HUES6 (cell line): ENCODE data around the gene LEPR.

ENCODE experiments used
- H3K27ac ChIP-seq: 2 replicates; pipeline ENCODE4 v1.7.0; 2013; ENCODE audit warnings: low read depth, mild to moderate bottlenecking, low read length, inconsistent platforms
- H3K27me3 ChIP-seq: 2 replicates; pipeline ENCODE4 v1.6.1; 2013; ENCODE audit warnings: low read length; ENCODE audit not compliant: control insufficient read depth, insufficient read depth
- H3K36me3 ChIP-seq: 2 replicates; pipeline ENCODE4 v1.6.1; 2013; ENCODE audit warnings: low read length; ENCODE audit not compliant: control insufficient read depth, insufficient read depth
- H3K4me1 ChIP-seq: 2 replicates; pipeline ENCODE4 v1.6.1; 2013; ENCODE audit warnings: low read length; ENCODE audit not compliant: control insufficient read depth, insufficient read depth
- H3K4me3 ChIP-seq: 2 replicates; pipeline ENCODE4 v1.5.1; 2013; ENCODE audit warnings: low read depth, low read length
- H3K9ac ChIP-seq: one replicate; pipeline ENCODE4 v1.6.1; 2013; ENCODE audit warnings: mild to moderate bottlenecking, low read length
- H3K9me3 ChIP-seq: 2 replicates; pipeline ENCODE4 v1.6.1; 2013; ENCODE audit warnings: low read depth, low read length; ENCODE audit not compliant: control insufficient read depth, insufficient read depth

The LEPR gene

GRCh38 chr1:65393347-65393746 lies 27.1 kb upstream of the LEPR start:
- Histone ChIP-seq H3K4me3 (no peak overlapping the region), H3K36me3 (no peaks in the 10 kb centered on the region), H3K4me1 (peaks cover 24% of the 10 kb centered on the region), H3K27ac (no peak overlapping the region), H3K9ac (no peak overlapping the region), H3K27me3 (no peaks in the 10 kb centered on the region), H3K9me3 (no peaks in the 10 kb centered on the region)

- Histone ChIP-seq H3K9me3 (no peaks in the 10 kb centered on the region), H3K36me3 (no peaks in the 10 kb centered on the region), H3K4me3 (no peak overlapping the region), H3K4me1 (peaks cover 22% of the 10 kb centered on the region), H3K27ac (no peak overlapping the region), H3K27me3 (no peaks in the 10 kb centered on the region), H3K9ac (no peak overlapping the region)
Observed at GRCh38 chr1:65393928-65394327, 26.5 kb upstream of the LEPR start.

GRCh38 chr1:65395887-65396612 lies 24.4 kb upstream of the LEPR start:
- H3K4me1 ChIP-seq = peaks cover 10% of the 10 kb centered on the region
- no peak overlapping the region for H3K4me3 ChIP-seq
- peak overlapping the region; percentile 22 for H3K27ac ChIP-seq
- no peak overlapping the region for H3K9ac ChIP-seq
- no peaks in the 10 kb centered on the region for H3K36me3 ChIP-seq
- H3K27me3 ChIP-seq = no peaks in the 10 kb centered on the region
- no peaks in the 10 kb centered on the region for H3K9me3 ChIP-seq

- H3K4me3 ChIP-seq = no peak overlapping the region
Observed at GRCh38 chr1:65398083-65398482, 22.4 kb upstream of the LEPR start.

GRCh38 chr1:65399003-65399402 lies 21.5 kb upstream of the LEPR start:
- Histone ChIP-seq H3K9ac (no peak overlapping the region), H3K36me3 (no peaks in the 10 kb centered on the region), H3K9me3 (no peaks in the 10 kb centered on the region), H3K27me3 (no peaks in the 10 kb centered on the region), H3K27ac (no peak overlapping the region), H3K4me3 (no peak overlapping the region), H3K4me1 (peaks cover 10% of the 10 kb centered on the region)

More at GRCh38 chr1:65398083-65398482, 22.4 kb upstream of the LEPR start:
- no peak overlapping the region for H3K27ac ChIP-seq
- no peak overlapping the region for H3K9ac ChIP-seq
- H3K9me3 ChIP-seq = no peaks in the 10 kb centered on the region
- H3K4me1 ChIP-seq = peaks cover 10% of the 10 kb centered on the region
- no peaks in the 10 kb centered on the region for H3K36me3 ChIP-seq
- no peaks in the 10 kb centered on the region for H3K27me3 ChIP-seq

GRCh38 chr1:65401612-65402011 lies 18.9 kb upstream of the LEPR start:
- Histone ChIP-seq H3K36me3 (no peaks in the 10 kb centered on the region), H3K27ac (no peak overlapping the region), H3K9me3 (no peaks in the 10 kb centered on the region), H3K4me1 (0 out of 2 replicates have a peak, but pooled peaks cover under 1% of the 10 kb centered on the region), H3K27me3 (no peaks in the 10 kb centered on the region), H3K9ac (no peak overlapping the region), H3K4me3 (no peak overlapping the region)

GRCh38 chr1:65404941-65405340 lies 15.5 kb upstream of the LEPR start:
- no peaks in the 10 kb centered on the region for H3K9me3 ChIP-seq
- H3K27ac ChIP-seq = no peak overlapping the region
- H3K4me3 ChIP-seq = no peak overlapping the region
- H3K9ac ChIP-seq = no peak overlapping the region
- H3K36me3 ChIP-seq = no peaks in the 10 kb centered on the region
- H3K27me3 ChIP-seq = no peaks in the 10 kb centered on the region
- peaks cover 11% of the 10 kb centered on the region for H3K4me1 ChIP-seq

GRCh38 chr1:65407877-65408276 lies 12.6 kb upstream of the LEPR start:
- no peaks in the 10 kb centered on the region for H3K9me3 ChIP-seq
- no peaks in the 10 kb centered on the region for H3K36me3 ChIP-seq
- H3K4me3 ChIP-seq = no peak overlapping the region
- H3K27me3 ChIP-seq = no peaks in the 10 kb centered on the region
- no peak overlapping the region for H3K27ac ChIP-seq
- H3K4me1 ChIP-seq = peaks cover 12% of the 10 kb centered on the region
- H3K9ac ChIP-seq = no peak overlapping the region

- H3K9ac ChIP-seq = no peak overlapping the region
- peaks cover 12% of the 10 kb centered on the region for H3K4me1 ChIP-seq
- H3K4me3 ChIP-seq = no peak overlapping the region
- no peaks in the 10 kb centered on the region for H3K36me3 ChIP-seq
- no peaks in the 10 kb centered on the region for H3K9me3 ChIP-seq
- no peak overlapping the region for H3K27ac ChIP-seq
- H3K27me3 ChIP-seq = no peaks in the 10 kb centered on the region
Observed at GRCh38 chr1:65409314-65409713, 11.2 kb upstream of the LEPR start.

GRCh38 chr1:65409816-65410326 lies 10.6 kb upstream of the LEPR start:
- no peaks in the 10 kb centered on the region for H3K9me3 ChIP-seq
- H3K4me1 ChIP-seq = peaks cover 12% of the 10 kb centered on the region
- H3K27ac ChIP-seq = no peak overlapping the region
- H3K27me3 ChIP-seq = no peaks in the 10 kb centered on the region
- no peak overlapping the region for H3K4me3 ChIP-seq
- no peaks in the 10 kb centered on the region for H3K36me3 ChIP-seq
- no peak overlapping the region for H3K9ac ChIP-seq

GRCh38 chr1:65412256-65412983 lies 8.0 kb upstream of the LEPR start:
- Histone ChIP-seq H3K36me3 (no peaks in the 10 kb centered on the region), H3K9ac (no peak overlapping the region), H3K4me3 (no peak overlapping the region), H3K9me3 (no peaks in the 10 kb centered on the region), H3K27ac (no peak overlapping the region), H3K27me3 (no peaks in the 10 kb centered on the region), H3K4me1 (peaks cover 17% of the 10 kb centered on the region)
